HG02642 (cell line): ENCODE measurements around the gene RRP8.
A peak's percentile ranks its signal among the peaks of the same experiment; 100 is the strongest.

Source experiments
- ATAC-seq: cut with Tn5 transposase; IDR thresholded peaks from one replicate; pipeline ENCODE4 v1.9.1; 2021; ENCODE audit warnings: mild to moderate bottlenecking; ENCODE audit not compliant: unreplicated experiment, poor library complexity

Gene RRP8

GRCh38 chr11:6603287-6604080 is at the start of gene RRP8, which contains the start of gene ILK:
TSS of gene RRP8 (minus strand) at chr11:6603616. CDS start at chr11:6603502, 114 bp downstream.
TSS of gene ILK (plus strand) at chr11:6603774. CDS start at chr11:6604272, 498 bp downstream.
- ATAC-seq: peak; percentile 84

- ATAC-seq: no peak
These were observed 49.7 kb upstream of the RRP8 start for GRCh38 chr11:6653097-6653496.

GRCh38 chr11:6652182-6652581 is 48.8 kb upstream of the RRP8 start:
- ATAC-seq: no peak

- ATAC-seq: no peak
These were observed 47.6 kb upstream of the RRP8 start for GRCh38 chr11:6650980-6651379.

- ATAC-seq: no peak
These were observed 46.7 kb upstream of the RRP8 start for GRCh38 chr11:6650104-6650503.

- no peak for ATAC-seq
These were observed 45.1 kb upstream of the RRP8 start for GRCh38 chr11:6648501-6648900.

GRCh38 chr11:6647836-6648235 is 44.4 kb upstream of the RRP8 start:
- no peak for ATAC-seq

GRCh38 chr11:6646918-6647679 is 43.7 kb upstream of the RRP8 start:
- peak; percentile 90 for ATAC-seq

- no peak for ATAC-seq
These were observed 43.1 kb upstream of the RRP8 start for GRCh38 chr11:6646576-6646917.

- no peak for ATAC-seq
These were observed 42.7 kb upstream of the RRP8 start for GRCh38 chr11:6646071-6646470.

GRCh38 chr11:6642957-6643356 is 39.5 kb upstream of the RRP8 start:
- no peak for ATAC-seq

- ATAC-seq: no peak
These were observed 37.7 kb upstream of the RRP8 start for GRCh38 chr11:6640985-6641701.

- ATAC-seq: no peak
These were observed 36.9 kb upstream of the RRP8 start for GRCh38 chr11:6640036-6640984.

GRCh38 chr11:6638429-6638828 is 35.0 kb upstream of the RRP8 start:
- ATAC-seq: no peak

- no peak for ATAC-seq
These were observed 34.5 kb upstream of the RRP8 start for GRCh38 chr11:6637871-6638270.

GRCh38 chr11:6636480-6636879 is 33.1 kb upstream of the RRP8 start:
- ATAC-seq: no peak

GRCh38 chr11:6635082-6635932 is 31.9 kb upstream of the RRP8 start:
- ATAC-seq: no peak

GRCh38 chr11:6634534-6634933 is 31.1 kb upstream of the RRP8 start:
- ATAC-seq: no peak
